HepG2 (cell line): ENCODE data around the gene ROBO2. TPM values are rescaled to one million over a fixed set of nuclear protein-coding genes. Genes with fewer than 3 reads are reported as not detected.

Experiments used
- ATAC-seq: fragments of 200-7000 bp; cut with Tn5 transposase; 3 replicates; pipeline ENCODE4 v1.9.1; 2020; ENCODE audit warnings: mild to moderate bottlenecking, moderate library complexity
- BruUV-seq: library from RNA; stranded (reverse); fragments of 400-500 nt; replicated peaks from 2 replicates; lab custom pipeline; 2021; lab: Mats Ljungman, UMichigan
- CTCF ChIA-PET: fragments of 300-600 bp; formaldehyde crosslinking; extraction: SDS; loops from one replicate; lab custom pipeline; 2021; ENCODE audit warnings: low total read pairs, inconsistent platforms, low intra/inter-chr PET ratio; lab: Yijun Ruan, JAX
- POLR2A ChIA-PET: fragments of 350-600 bp; sonication (Branson Sonifier 250); formaldehyde crosslinking; loops from one replicate; lab custom pipeline; 2020; ENCODE audit warnings: antibody characterized with exemption, inconsistent platforms; lab: Yijun Ruan, JAX
- DNase-seq: peaks from one replicate; pipeline ENCODE4 v3.0.0-alpha.2; 2015; ENCODE audit warnings: low spot score
- FAIRE-seq: peaks from 3 replicates; lab custom pipeline; 2011; peaks lifted over from hg19 to GRCh38; lab: Jason Lieb, UNC
- H2AFZ ChIP-seq: one replicate; pipeline ENCODE4 v1.6.1; 2011; ENCODE audit warnings: low read length, inconsistent platforms
- H3K27ac ChIP-seq: fragments of 300-600 bp; 3 replicates; pipeline ENCODE4 v1.8.0; 2011; ENCODE audit warnings: mixed run types, mild to moderate bottlenecking, mixed read lengths, low read length, inconsistent platforms; ENCODE audit not compliant: insufficient read depth; ENCODE audit errors: extremely low read length
- H3K27me3 ChIP-seq, 2 experiments: fragments of 200-600 bp in 1 of 2; 2 replicates in 1 of 2; 3 replicates in 1 of 2; pipeline versions ENCODE4 v1.6.0 to v1.8.0; 2011; ENCODE audit warnings: low read length in 2 of 2, mild to moderate bottlenecking in 2 of 2, moderate library complexity in 2 of 2, inconsistent platforms in 1 of 2; ENCODE audit not compliant: insufficient read depth in 2 of 2, control insufficient read depth in 1 of 2
- H3K36me3 ChIP-seq, 2 experiments: fragments of 200-600 bp in 1 of 2; replicated peaks in 1 of 2; 2 replicates in 1 of 2; 3 replicates in 1 of 2; pipeline versions ENCODE4 v1.5.1 to v1.8.0; 2011; ENCODE audit warnings: low read length in 2 of 2, inconsistent platforms in 1 of 2; ENCODE audit not compliant: insufficient read depth in 2 of 2, control insufficient read depth in 1 of 2
- H3K4me1 ChIP-seq: 2 replicates; pipeline ENCODE4 v1.5.1; 2012; ENCODE audit warnings: low read length, inconsistent platforms; ENCODE audit not compliant: insufficient read depth
- H3K4me2 ChIP-seq: 2 replicates; pipeline ENCODE4 v1.6.0; 2011; ENCODE audit warnings: low read depth, low read length, inconsistent platforms
- H3K4me3 ChIP-seq, 3 experiments: fragments of 200-600 bp in 1 of 3; sonication (generic), shearing (Covaris generic) in 1 of 3; replicated peaks in 1 of 3; 2 replicates each; pipeline ENCODE4 v1.5.1; 2011 to 2016; ENCODE audit warnings: low read length in 3 of 3, inconsistent platforms in 2 of 3, low read depth in 2 of 3, mild to moderate bottlenecking in 2 of 3, control low read depth in 1 of 3, mixed read lengths in 1 of 3; ENCODE audit not compliant: insufficient read depth in 1 of 3
- H3K79me2 ChIP-seq: one replicate; pipeline ENCODE4 v1.6.1; 2011; ENCODE audit warnings: low read length, inconsistent platforms; ENCODE audit not compliant: insufficient read depth
- H3K9ac ChIP-seq: 2 replicates; pipeline ENCODE4 v1.6.0; 2011; ENCODE audit warnings: mild to moderate bottlenecking, low read depth, low read length, inconsistent platforms; ENCODE audit not compliant: insufficient read depth
- H3K9me3 ChIP-seq: 2 replicates; pipeline ENCODE4 v1.5.1; 2012; ENCODE audit warnings: mild to moderate bottlenecking, low read length
- H4K20me1 ChIP-seq: 2 replicates; pipeline ENCODE4 v1.6.0; 2011; ENCODE audit warnings: inconsistent platforms, mild to moderate bottlenecking, low read length, moderate library complexity; ENCODE audit not compliant: insufficient read depth
- HNF4A ChIP-seq: sonication (generic); formaldehyde crosslinking; IDR thresholded peaks from 2 replicates; pipeline ENCODE4 v1.4.0; 2020; ENCODE audit warnings: missing genetic modification reagents
- HOXA3 ChIP-seq: sonication (generic); formaldehyde crosslinking; IDR thresholded peaks from 2 replicates; pipeline ENCODE4 v1.5.0; 2020; ENCODE audit warnings: missing genetic modification reagents
- KDM4B ChIP-seq: sonication (generic); formaldehyde crosslinking; IDR thresholded peaks from 2 replicates; pipeline ENCODE4 v1.4.0; 2020; ENCODE audit warnings: missing genetic modification reagents
- KDM6A ChIP-seq: IDR thresholded peaks from 2 replicates; pipeline ENCODE4 v1.6.1; 2016; ENCODE audit warnings: low read depth
- NFATC3 ChIP-seq: sonication (generic); formaldehyde crosslinking; IDR thresholded peaks from 2 replicates; pipeline ENCODE4 v1.5.1; 2020; ENCODE audit warnings: mild to moderate bottlenecking, missing genetic modification reagents
- PITX1 ChIP-seq: sonication (generic); formaldehyde crosslinking; IDR thresholded peaks from 2 replicates; pipeline ENCODE4 v1.5.1; 2020; ENCODE audit warnings: mild to moderate bottlenecking, missing genetic modification reagents
- SIN3A ChIP-seq: IDR thresholded peaks from 2 replicates; pipeline ENCODE4 v1.6.1; 2011; ENCODE audit warnings: low read depth, mild to moderate bottlenecking, control low read depth, low read length, borderline replicate concordance
- SRF ChIP-seq: IDR thresholded peaks from 2 replicates; pipeline ENCODE4 v1.6.1; 2011; ENCODE audit warnings: mild to moderate bottlenecking, low read depth, low read length, moderate library complexity
- TFAP4 ChIP-seq: sonication (generic); IDR thresholded peaks from 2 replicates; pipeline ENCODE4 v1.6.1; 2016; ENCODE audit warnings: low read depth, borderline replicate concordance
- ZNF142 ChIP-seq: sonication (generic); formaldehyde crosslinking; IDR thresholded peaks from 2 replicates; pipeline ENCODE4 v1.4.0; 2020; ENCODE audit warnings: missing genetic modification reagents
- ZNF263 ChIP-seq: sonication (generic); formaldehyde crosslinking; IDR thresholded peaks from 2 replicates; pipeline ENCODE4 v1.4.0; 2020; ENCODE audit warnings: missing genetic modification reagents
- ZNF674 ChIP-seq: sonication (generic); formaldehyde crosslinking; IDR thresholded peaks from 2 replicates; pipeline ENCODE4 v1.5.0; 2020; ENCODE audit warnings: low read depth, mild to moderate bottlenecking, missing genetic modification reagents
- ZNF776 ChIP-seq: sonication (generic); formaldehyde crosslinking; IDR thresholded peaks from 2 replicates; pipeline ENCODE4 v1.4.0; 2020; ENCODE audit warnings: mild to moderate bottlenecking, missing genetic modification reagents
- ZNF782 ChIP-seq: sonication (generic); formaldehyde crosslinking; IDR thresholded peaks from 2 replicates; pipeline ENCODE4 v1.4.0; 2020; ENCODE audit warnings: missing genetic modification reagents, mild to moderate bottlenecking, borderline replicate concordance
- WGBS: methylation state at CpG from one replicate; pipeline ENCODE4 v1.1.6; 2017; ENCODE audit warnings: low lambda C conversion rate; 5-methylcytosine and 5-hydroxymethylcytosine counted together
- in situ Hi-C: cut with HindIII; loops from 2 replicates; pipeline ENCODE4 v1.10.0; 2017; ENCODE audit warnings: low pct_unique_long_range_greater_than_20kb; ENCODE audit not compliant: extremely low pct_ligation_motif_present
- intact Hi-C: fragments of 100-400 bp; cut with micrococcal nuclease; formaldehyde crosslinking; loops from one replicate; pipeline ENCODE4 v1.10.0; 2022; ENCODE audit not compliant: unreplicated experiment
- polyA plus RNA-seq, 8 experiments: library from polyadenylated mRNA; depleted of rRNA in 3 of 8; stranded (reverse) in 7 of 8; unstranded in 1 of 8; fragments of >200 nt; fragmentation: Illumina TruSeq in 4 of 8; extraction: Trizol in 4 of 8; gene quantifications; 2 replicates each; pipeline versions ENCODE4 v1.2.1 to v1.2.3, GENCODE V29; 2011 to 2016; ENCODE audit warnings: low read depth in 4 of 8, missing spikeins in 1 of 8, mixed read lengths in 1 of 8; ENCODE audit not compliant: insufficient read depth in 1 of 8
- total RNA-seq, 5 experiments: library from RNA; depleted of rRNA; stranded (reverse); fragments of >200 nt; fragmentation: Illumina TruSeq; extraction: Trizol; gene quantifications; 2 replicates each; pipeline ENCODE4 v1.2.3, GENCODE V29; 2016; ENCODE audit warnings: low read depth in 1 of 5

Gene ROBO2
- total and polyA plus RNA-seq, 2 of the 13 experiments (the other 11 are each of a cell fraction or from before 2014, with no cell fraction given) = not detected

DNA sequence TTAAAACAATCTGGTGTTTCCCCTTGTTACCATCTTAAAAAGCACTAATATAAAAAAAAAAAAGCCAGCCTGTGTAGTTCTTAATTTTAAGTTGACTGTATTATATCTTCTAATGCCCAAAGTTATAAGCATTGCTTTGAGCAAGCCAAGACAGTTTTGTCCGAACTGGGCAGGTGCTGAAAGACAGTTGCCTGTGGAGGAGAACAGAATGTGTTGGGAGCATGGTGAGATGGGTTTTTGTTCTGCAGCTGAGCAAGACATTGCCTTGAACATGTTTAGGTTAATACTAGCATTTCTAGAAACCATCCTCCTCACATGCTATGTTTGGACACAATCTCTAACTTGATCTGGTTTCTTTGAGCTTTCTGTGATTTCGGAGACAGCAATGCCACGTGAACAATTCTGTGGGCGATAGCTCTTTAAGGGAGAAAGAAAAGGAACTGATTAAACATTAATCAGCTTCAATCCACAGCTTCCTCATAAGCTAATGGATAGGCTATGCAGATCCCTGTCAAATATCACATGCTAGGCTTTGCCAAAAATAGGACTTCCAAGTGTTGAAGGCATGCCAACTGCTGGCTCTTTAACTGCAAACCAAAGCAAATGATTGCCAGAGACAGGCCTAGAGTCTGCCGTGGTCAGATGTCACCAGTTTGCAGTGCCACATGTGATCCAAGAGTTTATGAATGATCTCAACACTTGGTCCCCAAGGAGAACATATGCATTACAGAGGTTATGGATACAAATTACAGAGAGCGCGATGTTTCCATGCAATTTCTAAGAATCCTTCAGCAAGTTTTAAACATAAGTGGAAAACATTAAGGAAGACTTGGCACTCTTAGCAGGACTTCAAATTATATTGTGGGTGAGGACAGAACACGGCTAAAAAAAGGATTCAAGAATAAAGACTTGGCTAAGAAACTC, 428.1 kb downstream of the ROBO2 start (continued):
- TF ChIP-seq KDM4B (CRISPR knock-in tag) (no peak), SIN3A (no peak), TFAP4 (no peak), HNF4A (CRISPR knock-in tag) (no peak), NFATC3 (CRISPR knock-in tag) (no peak)
- TF ChIP-seq, all 625 proteins: peak for 0

- no peak overlapping the region for H3K4me2 ChIP-seq
- H3K27me3 ChIP-seq = no peaks in the 10 kb centered on the region; a peak in 1 of 5 replicates
- no peak for FAIRE-seq
- WGBS = 67% methylated on average over 3 of the region's 3 CpGs
- no peak overlapping the region for H2AFZ ChIP-seq
- no peaks in the 10 kb centered on the region for H3K4me1 ChIP-seq
- BruUV-seq = no TSS peak
- no peaks in the 10 kb centered on the region for H3K79me2 ChIP-seq
- DNase-seq = no peak
- ChIA-PET POLR2A (no interaction called here), CTCF (no interaction called here)
- H3K9ac ChIP-seq = no peak overlapping the region
- no peak for ATAC-seq
- no peak overlapping the region for H3K4me3 ChIP-seq
- H4K20me1 ChIP-seq = no peaks in the 10 kb centered on the region
- intact Hi-C loops = no loop called here
- no peaks in the 10 kb centered on the region for H3K36me3 ChIP-seq
- H3K9me3 ChIP-seq = no peaks in the 10 kb centered on the region
- no peak overlapping the region for H3K27ac ChIP-seq
- in situ Hi-C loops = no loop called here
- TF ChIP-seq ZNF142 (CRISPR knock-in tag) (no peak), PITX1 (CRISPR knock-in tag) (no peak), ZNF674 (no peak), ZNF782 (CRISPR knock-in tag) (no peak), HOXA3 (CRISPR knock-in tag) (no peak), ZNF776 (CRISPR knock-in tag) (no peak), ZNF263 (CRISPR knock-in tag) (no peak), KDM6A (CRISPR knock-in tag) (no peak), SRF (no peak)
Measured at GRCh38 chr3:77468626-77469020, 428.7 kb downstream of the ROBO2 start.
